GM18873 (cell line): ENCODE measurements around the gene FBXW7.

Experiments used
- ATAC-seq: cut with Tn5 transposase; IDR thresholded peaks from one replicate; pipeline ENCODE4 v1.9.1; 2021; ENCODE audit warnings: mild to moderate bottlenecking, moderate library complexity, moderate number of reproducible peaks; ENCODE audit not compliant: unreplicated experiment, low FRiP score

Gene FBXW7

DNA sequence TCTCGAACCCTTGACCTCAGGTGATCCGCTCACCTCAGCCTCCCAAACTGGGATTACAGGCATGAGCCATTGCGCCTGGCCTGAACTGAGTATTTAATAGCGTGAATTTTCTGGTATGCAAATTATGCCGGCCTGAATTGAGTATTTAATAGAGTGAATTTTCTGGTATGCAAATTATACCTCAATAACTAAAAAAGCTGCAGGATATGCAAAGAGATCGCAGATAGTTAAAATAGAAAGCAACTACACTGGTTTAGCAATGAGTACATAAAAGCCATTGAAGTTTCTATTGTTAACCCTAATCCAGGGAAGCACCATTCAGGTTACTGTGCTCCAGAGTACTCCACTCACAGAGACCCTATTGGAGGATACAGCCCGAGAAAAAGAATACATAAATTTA is 22.8 kb downstream of the FBXW7 start:
- no peak for ATAC-seq

DNA sequence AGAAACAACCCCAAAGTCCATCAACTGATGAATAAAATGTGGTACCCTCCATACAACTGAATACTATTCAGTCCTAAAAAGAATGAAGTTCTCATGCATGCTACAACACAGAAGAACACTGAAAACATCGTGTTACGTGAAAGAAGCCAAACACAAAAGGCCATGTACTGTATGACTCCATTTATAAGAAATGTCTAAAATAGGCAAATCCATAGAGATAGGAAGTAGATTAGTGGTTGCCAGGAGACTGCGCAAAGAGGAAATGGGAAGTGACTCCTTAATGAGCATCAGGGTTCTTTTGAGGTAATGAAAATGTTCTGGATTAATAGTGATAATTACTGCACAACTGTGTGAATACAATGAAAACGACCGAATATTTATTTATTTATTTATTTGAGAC is 23.4 kb downstream of the FBXW7 start:
- ATAC-seq = no peak

DNA sequence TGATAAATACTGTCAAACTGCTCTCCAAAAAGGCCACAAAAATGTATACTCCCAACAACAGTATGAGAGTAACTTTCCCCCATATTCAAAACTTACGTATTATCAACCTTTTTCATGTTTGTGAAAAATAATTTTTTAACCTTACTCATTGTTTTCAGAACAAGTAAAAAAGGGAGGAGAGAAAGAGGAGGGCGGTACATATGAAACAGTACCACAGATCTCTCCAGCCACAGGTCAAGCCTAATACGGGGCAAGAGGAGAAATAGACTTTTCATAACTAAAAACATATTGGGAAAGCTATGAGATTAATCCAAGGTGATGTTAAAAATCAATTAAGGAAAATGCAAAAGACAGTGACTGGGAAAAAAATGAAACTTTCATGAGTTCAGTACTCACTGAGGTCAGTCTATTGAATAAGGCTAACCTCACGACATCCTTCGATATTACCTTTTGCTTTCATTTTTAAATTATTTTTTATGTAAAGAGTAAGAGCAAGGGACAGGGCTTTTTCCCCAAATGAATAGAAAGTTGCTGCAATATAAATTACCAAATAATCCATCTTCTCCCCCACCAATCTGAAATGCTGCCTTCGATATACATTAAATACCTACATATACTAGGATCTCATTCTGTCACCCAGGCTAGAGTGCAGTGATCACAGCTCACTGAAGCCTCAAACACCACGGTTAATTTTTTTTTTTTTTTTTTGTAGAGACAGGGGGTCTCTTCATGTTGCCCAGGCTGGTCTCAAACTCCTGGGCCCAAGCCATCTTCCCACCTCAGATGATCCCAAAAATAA is 25.3 kb downstream of the FBXW7 start:
- ATAC-seq = peak; percentile 36

DNA sequence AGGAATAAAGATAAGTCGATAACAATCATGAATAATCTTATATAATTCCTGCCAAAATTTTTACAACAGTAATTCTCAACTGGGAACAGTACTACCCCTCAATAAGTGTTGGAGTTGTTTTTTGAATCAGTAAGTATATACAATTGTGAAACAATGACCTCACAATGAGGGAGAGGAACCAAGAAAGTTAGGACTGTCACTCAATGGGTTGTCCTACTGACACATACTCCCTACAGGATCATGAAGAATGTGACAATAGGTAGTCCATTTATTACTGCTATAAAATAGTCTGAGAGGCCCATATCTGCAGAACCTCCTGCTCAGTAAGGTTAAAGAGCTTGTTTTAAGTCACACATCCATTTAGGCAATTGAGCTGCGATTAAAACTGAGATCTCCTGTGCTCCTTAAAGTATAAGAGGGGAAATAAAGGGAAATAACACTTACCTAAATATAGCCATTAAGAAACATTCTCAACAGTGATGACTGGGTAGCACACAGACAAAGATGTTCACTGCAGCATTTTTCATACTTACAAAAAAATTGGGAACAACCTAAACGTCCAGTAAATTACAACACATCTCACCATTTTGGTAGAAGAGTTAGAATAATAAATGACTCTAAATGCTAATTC is 26.2 kb downstream of the FBXW7 start:
- no peak for ATAC-seq

DNA sequence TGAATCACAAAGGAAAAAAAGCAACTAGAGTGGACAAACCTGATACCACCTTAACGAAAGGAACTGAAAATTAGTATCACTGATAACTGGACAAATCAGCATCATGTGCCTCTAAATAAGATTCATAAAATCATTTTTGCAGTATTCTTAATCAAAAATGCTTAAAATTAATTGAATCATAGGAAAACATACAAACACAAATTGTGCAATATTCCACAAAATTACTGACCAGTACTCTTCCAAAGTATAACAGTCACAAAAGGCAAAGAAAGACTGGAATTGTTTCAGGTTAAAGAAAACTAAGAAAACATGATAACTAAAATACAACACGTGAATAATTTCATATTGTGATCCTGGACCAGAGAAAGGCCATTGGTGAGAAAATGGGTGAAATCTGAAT is 27.1 kb downstream of the FBXW7 start:
- ATAC-seq = no peak

DNA sequence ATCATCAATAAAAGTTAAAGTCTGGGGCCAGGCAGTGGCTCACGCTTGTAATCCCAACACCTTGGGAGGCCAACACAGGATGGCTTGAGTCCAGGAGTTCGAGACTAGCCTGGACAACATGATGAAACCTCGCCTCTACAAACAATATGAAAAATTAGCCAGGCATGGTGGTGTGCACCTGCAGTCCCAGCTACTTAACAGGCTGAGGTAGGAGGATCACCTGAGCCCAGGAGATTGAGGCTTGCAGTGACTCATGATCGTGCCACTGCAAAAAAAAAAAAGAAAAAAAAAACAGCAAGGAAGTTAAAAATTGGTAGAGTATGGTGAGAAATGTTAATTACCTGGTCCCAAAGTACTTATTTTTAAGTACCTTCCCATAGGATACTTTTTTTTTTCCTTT is 27.5 kb downstream of the FBXW7 start:
- ATAC-seq = no peak

DNA sequence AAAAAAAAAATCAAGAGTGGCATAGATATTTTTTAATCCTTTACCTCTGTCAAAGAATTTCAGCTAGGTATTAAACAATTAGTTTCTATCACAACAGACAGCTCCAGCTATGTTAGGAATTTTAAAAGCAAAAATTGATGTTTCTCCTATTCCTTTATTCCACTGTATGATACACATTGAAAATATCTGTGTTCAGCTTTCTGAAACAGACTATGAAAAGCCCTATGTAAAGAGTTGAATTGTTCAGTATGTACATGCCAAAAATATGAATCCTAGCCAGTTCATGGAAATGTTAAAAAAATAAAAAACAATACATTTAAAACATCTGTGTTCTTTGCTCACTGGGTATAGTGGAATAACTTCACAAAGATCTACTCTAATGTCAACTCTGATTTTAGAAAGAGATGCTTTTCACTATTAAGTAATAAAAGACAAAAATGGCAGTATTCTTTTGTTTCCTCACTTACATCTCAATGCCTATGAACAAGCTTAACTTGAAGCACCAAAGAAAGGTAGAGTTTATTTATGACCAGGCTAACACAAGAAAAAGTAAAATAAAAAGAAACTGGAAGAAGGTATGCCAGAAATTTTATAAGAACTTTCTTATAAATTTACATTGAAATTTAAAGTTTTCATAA is 32.1 kb downstream of the FBXW7 start:
- no peak for ATAC-seq

DNA sequence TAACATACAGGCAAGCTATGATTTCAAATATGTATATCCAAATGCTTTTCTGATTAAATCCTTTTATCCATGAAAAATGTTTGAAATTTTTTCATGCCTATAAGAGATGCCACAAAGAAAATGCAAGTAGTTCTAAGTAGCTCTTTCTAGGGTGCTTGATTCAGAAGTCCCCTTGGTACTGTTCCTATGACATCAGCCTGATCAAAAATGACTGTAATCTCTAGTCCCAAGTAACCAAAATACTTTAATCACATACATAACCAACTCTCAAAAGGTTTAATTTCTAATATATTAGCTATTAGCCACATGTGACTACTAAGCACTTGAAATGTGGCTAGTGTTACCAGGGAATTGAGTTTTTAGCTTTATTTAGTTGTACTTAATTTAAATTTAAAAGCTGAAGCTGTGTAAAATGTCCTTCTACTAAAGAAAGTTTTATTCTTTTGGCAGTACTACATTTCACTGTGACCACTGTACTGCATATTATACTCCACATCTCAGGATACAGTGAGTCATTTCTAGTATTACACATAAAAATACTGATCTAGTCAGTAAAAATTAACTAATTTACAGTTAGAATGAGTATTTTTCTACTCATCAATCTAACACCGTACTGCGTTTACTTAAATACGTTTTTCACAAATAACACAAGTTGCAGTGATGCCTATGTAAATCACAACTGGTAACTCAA is 33.9 kb downstream of the FBXW7 start:
- no peak for ATAC-seq

DNA sequence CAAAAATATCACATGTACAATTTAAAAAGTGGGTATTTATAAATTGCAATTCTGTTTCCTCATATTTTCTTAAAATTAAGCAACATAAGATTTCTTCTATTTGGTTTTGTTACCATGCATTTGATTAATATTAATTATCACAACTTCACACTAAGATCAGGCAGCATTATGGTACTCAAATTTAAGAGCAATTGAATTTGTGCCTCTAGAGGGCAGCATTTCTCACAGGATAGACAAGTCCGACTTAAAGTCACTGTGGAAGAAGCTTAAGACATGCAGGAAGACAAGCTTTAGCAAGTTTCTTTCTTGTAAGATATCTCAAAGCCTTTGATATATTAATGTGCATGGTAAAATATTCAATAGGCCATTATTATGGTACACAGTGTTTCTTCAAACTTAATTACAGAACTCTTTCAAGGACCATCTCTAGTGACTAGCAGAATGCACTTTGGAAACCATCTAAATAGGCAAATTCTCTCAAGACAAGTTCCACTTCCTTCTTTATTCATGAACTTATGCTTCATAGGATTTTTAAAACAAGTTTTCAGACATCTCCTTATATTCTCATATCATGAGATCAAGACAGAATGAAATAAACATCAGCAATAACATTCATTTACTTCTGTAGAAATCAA is 35.0 kb downstream of the FBXW7 start:
- peak; percentile 45 for ATAC-seq

DNA sequence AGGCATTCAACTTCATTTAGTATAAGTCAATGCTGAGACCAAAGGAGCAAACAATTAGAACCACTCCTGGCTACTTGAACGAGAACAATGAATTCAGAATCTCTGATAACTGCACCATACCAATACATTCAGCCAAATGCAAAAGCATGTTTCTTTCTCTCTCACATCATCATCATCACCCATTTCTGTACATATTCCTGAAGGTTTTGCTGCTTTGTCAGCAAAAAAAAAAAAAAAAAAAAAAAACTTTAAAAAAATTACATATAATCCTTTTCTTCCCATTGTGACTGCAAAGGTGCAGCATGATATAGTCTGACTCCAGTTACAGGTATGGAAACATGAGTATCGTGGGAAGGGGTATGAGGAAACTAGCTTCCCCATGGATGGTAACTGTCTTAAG is 35.6 kb downstream of the FBXW7 start:
- no peak for ATAC-seq

DNA sequence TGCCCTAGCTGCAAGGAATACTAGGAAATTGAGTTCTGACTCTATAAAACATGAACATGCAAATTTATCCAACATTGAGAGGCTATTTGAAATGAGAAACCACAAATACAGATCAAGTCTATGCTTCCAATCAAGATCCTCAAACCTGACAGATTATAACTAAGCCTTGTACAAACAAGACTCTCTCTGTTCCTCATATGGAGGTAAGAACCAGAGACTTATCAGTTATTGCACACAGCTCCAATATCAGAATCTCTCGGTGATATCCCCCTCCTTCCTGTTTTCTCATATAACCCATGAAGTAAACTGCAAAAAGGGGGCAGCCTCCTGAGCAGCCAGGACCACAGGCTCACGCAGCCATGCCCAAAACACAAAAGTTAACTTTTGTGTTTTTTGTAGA is 36.5 kb downstream of the FBXW7 start:
- ATAC-seq = no peak

DNA sequence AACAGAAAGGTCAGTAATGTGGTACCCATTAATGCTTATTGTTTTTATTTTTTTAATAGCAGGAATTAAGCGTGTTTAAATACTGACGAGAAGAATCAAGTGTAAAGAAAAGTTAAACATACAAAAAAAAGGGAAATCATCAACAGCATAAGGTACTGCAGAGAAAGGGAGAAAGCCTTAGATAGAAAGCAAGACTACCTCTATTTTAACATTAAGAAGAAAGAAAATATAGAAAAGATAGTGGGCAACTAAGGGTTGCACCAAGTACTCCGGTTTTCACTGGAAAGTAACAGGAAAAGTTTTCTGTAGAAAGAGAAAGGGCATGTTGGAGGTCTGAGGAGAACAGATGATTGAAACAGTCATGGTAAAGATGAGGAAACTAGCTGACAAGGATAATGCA is 41.9 kb downstream of the FBXW7 start:
- no peak for ATAC-seq

DNA sequence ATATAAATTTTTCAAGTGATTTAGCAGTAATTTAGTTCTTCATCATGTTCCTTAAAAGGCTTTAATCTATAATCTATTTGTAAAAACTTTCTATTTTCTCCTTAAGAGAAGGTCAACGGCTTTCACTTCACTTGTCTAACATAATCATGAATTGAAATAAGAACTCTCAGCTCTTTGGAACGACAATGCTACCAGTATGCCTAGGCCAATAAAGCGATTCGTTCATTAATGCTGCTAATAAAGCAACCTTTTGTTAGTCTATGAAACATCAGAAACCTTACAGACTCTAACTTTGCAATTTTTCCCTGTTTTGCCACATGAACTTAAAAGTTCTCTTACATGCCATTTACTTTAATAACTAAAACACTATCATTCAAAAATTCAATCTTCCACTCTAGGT is 47.6 kb downstream of the FBXW7 start:
- ATAC-seq = no peak

DNA sequence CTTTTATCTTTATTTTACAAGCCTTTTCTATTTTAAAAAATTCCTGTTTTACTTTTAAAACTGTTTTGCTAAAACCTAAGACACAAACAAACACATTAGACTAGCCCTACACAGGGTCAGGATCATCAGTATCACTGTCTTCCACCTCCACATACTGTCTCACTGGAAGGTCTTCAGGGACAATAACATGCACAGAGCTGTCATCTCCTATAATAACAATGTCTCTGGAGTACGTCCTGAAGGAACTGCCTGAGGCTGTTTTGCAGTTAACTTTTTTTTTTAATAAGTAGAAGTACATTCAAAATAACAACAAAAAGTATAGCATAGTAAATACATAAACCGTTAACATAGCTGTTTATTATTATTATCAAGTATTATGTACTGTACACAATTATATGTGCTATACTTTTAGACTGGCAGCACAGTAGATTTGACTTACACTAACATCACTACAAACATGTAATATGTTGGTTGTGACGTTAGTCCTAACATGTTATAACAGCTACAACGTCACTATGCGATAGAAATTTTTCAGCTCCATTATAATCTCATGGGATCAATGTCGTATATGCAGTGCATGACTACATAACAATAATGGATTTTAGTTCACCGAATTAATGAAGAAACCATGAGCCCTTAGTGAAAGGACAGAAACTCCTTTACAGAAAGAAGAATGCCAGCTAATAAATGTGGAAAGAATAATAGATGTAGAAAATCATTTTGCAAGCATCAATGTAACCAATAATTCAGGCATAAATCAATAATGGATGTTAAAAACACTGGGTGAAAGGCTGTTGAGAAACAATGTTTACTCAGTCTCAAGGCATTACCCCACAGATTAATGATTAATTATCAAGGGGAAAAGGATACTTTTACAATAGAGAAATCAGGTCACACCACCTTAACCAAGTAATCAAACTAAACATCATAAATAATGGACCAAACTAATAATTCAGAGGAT is 49.2 kb downstream of the FBXW7 start:
- ATAC-seq = no peak

DNA sequence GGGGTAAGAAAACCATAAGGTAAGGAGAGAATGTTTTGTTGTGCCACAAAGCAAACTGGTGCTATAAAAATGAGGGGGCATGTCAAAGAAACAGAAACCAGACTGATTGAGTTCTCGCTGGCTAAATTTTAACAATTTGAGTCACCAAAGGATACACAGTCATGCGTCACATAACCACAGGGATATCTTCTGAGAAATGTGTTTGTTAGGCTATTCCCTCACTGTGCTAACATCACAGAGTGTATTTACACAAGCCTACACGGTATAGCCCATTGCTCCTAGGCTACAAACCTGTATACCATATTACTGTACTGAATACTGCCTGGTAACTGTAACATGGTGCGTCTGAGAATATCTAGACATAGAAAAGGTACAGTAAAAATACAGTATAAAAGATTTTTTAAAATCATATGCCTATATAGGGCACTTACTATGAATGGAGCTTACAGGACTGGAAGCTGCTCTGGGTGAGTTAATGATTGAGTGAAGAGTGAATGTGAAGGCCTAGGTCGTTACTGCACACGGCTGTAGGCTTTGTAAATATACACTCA is 50.1 kb downstream of the FBXW7 start:
- peak; percentile 94 for ATAC-seq

DNA sequence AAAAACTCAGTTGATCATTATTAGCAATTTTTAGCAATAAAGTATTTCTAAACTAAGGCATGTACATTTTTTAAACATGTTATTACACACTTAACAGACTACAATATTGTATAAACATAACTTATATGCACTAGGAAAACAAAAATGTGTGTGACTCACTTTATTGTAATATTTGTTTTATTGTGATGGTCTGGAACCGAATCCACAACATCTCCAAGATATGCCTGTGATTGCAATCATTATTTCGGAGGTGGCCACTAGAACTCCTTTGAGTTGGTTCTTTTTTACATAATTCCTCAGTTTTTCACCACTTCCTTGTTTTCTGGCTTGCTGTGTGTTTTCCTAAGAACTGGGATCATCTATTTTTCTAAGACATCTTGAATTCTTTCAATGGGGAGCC is 53.7 kb downstream of the FBXW7 start:
- ATAC-seq = no peak

DNA sequence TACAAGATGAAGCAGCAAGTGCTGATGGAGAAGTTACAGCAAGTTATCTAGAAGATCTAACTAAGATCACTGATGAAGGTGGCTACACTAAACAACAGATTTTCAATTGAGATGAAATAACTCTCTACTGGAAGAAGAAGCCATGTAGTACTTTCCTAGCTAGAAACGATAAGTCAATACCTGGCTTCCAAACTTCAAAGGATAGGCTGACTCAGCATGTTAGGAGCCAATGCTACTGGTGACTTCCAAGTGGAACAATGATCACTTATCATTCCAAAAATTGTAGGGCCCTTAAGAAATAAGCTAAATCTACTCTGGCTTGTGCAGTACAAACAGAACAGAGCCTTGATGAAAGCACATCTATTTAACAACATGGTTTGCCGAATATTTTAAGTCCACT is 55.0 kb downstream of the FBXW7 start:
- no peak for ATAC-seq

DNA sequence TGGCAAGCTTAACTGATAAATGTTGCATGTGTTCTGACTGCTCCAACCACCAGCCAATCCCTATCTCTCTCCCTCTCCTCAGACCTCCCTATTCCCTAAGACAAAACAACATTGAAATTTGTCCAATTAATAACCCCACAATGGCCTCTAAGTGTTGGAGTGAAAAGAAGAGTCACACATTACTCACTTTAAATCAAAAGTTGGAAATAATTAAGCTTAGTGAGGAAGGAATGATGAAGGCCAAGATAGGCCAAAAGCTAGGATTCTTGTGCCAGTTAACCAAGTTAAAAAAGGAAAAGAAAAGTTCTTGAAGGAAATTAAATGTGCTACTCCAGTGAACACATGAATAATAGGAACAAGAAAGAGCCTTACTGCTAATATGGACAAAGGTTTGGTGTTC is 55.6 kb downstream of the FBXW7 start:
- ATAC-seq = no peak

DNA sequence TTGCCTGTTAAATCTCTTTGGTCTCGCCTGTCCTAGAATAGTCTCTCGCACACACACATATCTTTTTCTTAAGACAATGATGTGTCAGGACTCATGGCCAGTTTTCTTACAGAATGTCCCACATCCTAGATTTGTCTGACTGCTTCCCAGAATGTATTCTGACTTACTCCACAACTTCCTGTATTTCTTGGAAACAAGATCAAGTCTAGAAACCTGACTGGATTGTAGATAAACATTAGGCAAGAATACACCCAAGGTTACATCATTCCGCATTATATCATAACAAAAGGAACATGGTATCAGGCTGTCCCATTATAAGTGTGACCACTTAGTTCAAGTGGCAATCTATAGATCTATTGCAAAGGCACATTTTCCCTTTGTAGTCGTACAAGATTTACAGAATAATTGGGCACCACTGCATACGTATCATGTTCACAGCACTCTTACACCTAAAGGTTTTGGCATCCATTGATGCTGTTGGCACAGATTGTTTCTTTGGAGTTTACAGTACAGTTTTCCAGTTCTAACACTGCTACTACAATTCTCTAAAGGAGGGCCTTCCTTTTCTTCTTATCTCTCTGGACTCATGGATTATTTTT is 56.4 kb downstream of the FBXW7 start:
- ATAC-seq = no peak
